NCI-H2196 treated with DMSO at 0.1 percent for 48 hours (cell line): Measurements from ENCODE around the gene FAM135A.
"Not testable (repeated sequence)": the region's sequence is repeated elsewhere in the genome, so short reads cannot be mapped to it uniquely, and the experiment has no call there.

Experiments
- DNase-seq: peaks from one replicate; lab custom pipeline; 2025; ENCODE audit not compliant: unreplicated experiment; lab: John Stamatoyannopoulos, UW

Gene FAM135A

GRCh38 chr6:70609181-70609580 lies 195.9 kb downstream of the FAM135A start:
- DNase-seq: not testable (repeated sequence)
